ENCODE data around the gene SMAD3.
"Not testable (repeated sequence)": the region's sequence is repeated elsewhere in the genome, so short reads cannot be mapped to it uniquely, and the experiment has no call there.

The SMAD3 gene

DNA sequence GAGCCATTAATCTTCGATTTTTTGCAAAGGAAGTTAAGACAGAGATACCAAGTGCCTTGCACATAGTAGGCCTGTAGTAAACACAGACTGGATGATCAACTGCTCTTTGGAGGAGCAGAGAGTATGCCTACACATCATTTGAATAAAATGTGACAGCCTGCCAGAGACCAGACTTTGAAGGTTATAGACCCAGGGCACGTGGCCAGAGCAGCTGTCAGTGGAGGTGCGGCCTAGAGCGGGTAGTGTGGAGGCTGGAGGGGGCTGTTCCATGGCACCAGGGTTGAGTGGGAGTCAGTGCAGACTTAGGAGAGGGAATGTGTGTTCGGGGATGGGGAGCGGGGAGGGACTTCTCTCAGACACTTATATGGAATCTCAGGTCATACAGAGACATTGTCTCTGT lies 80.8 kb downstream of the SMAD3 start:
- DNase-seq: no peak

DNA sequence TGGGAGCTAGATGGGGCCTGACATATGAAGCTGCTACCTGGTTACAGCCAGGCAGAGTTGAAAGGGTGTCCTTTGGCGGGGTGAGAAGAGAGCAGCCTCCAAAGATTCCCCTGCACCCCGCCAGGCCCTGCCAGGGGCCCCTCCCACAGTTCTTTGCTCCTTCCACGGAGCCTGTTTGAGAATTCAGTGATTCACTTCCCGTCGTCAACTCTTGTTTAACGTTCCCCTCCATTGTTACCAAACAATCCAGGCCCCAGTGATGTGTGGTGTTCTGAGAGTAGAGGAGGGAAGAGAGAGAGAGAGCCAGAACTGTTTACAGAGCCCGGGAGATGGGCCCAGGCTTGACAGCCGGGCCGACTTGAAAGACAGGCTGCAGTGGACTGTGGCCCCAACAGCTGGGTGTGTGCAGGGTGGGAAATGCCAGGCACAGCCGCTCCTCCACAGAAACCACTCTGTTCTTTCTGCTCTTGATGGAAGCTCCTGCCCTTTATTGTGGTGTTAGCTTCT lies 81.5 kb downstream of the SMAD3 start:
- DNase-seq: no peak

DNA sequence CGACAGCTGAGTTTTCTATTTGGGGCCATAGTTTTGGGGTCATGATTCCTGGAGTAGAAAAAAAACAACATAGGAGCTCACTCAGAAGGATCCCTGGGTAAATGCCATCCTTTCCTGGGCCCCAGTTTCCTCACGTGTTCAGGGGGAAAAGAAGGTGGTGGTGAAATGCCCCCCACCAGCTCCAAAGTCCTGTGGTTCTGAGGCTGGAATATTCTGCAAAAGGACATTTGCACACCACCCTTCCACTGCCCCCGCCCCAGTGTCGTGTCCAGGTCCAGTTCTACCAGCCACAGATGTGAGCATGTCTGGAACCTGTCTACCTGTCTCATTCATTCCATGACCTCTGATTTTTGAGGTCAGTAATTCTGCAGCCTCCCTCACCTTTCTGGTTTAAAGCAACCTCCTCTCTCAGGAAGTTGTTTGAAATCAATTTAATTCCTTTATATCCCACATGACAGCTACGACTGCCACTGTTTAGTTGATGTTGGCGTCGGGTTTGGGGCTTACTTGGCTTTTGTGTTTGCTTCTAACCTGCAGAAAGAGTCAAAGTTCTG lies 82.1 kb downstream of the SMAD3 start:
- no peak for DNase-seq

DNA sequence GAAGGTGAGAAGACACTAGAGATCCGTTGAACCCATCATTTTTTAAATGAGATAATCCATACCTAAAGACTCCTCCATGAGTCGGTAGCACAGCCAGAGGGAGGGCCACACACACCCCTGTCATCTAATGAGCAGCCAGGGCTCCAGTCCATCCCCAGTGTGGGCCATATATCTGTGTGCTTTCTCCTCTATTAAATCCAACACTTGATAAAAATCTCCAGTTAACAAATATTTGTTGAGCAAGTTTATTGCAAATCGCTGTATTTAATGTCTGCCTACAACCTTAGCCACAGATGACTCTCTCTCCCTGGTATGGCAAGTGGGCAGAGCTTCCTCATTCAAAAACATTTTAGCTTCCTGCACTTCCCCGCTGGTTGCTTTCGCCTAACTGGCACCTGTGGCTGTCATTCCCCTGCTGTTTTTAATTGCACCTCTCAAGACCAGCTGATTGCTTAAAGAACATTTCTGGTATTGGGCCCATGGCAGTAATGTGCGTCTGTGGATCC lies 82.8 kb downstream of the SMAD3 start:
- DNase-seq: peak; percentile 63

DNA sequence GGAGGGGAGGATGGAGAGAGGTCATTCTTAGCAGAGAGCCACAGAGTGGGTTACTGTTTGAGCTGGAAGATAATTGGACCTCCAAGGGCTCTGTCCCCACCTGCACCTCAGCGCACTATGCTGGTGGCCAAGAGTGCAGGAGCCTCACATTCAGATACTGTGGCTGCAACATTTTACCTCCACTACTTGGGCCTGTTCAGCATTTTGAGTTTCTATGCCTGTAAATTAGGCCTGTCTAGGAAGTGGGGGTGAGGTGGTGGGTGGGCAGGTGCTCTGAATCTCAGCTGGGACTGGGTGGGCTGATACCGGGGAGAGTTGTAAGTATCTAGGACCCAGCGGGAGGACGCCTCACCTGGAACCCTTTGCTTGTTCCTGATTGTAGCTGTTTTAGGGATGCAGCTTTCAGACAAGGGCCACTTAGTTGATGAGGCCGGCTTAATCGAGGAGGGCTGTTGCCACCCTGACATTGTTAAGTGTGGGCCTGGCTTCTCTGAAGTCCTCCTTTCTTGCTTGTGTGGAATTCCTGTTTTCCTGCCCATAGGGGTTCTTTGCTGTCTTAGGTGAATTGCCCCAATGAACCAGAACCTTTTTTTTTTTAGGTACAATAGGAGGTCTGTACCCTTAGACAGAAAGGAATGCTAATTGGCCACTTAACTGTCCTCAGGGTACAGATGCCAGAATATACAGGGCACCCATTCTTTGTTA lies 83.8 kb downstream of the SMAD3 start:
- no peak for DNase-seq

DNA sequence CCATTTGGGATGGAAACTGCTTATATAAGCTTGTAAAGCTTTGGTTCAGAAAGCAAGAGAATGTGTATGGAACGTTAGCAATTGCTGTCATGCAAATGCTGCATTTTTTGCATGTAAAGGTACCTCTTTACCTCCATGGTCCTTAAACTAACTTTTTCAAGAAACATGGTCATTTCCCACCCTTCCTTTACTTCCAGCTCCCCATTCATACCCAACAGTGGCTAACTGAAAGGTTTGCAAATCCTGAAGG lies 84.3 kb downstream of the SMAD3 start:
- DNase-seq: no peak

DNA sequence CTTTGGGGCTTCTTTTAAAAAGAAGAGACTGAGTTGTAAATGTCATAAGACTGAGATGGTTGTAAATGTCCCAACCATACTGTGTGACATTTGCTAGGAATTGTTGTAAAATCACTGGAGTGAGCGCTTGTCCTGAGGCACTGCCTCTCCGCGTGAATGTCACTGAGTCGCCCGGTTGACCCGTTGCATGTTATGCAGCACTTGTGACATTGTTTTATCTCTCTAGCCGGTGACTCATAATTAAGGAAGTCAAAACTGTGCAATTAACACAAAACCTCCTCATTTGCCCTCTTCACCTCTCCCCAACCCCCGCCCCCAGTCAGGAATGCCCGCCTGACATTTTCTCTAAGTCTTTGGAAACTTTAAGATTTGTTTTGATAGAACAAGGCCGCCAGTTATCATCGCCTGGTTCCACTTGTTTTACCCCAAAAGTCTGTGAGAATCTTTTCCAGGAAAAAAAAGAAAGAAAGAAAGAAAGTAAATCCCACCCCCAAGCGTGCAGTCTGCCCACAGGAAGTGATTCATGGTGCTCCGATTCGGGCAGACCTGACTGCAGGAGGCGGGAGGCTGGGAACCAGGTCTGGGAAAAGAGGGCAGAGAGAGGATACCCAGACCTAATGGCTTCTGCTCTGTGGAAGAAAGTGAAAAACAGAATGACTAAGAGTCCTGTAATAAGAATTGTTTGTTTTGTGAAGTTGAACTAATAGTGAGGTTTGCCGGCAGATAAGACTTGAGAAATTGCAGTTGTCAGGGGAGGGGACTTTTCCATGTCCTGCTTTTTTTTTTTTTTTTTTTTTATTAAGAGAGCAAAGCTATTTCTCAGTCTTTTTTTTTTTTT lies 84.8 kb downstream of the SMAD3 start:
- no peak for DNase-seq

DNA sequence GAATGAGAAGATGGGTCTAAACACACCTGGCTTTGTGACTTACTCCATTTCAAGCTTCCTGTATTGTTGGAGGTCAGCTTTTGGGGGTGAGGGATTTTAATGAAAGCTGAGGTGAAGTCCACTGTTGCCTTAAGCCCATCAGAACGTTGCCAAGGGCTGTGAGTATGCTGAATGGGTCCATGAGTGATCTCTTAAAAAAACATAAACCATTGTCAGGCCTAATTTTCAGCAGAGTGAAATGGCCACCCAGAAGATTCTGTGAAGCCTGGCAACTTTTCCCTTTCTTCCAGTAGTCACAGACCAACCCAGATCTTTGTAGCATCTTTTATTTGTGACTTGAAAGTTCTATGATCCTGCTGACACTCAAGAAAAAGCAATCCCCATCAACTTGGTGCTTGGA lies 87.0 kb downstream of the SMAD3 start:
- DNase-seq: no peak

DNA sequence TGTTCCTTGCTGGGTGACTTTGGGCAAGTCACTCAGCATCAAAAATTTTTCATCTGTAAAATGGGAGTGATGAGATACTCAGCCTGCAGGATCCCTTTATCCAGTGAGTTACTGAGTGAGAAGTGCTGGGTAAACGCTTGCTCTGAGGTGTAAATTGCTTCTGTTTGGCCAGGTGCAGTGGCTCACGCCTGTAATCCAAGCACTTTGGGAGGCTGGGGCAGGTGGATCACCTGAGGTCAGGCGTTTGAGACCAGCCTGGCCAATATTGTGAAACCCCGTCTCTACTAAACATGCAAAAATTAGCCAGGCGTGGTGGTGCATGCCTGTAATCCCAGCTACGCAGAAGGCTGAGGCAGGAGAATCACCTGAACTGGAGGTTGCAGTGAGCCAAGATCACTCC lies 87.6 kb downstream of the SMAD3 start:
- DNase-seq: not testable (repeated sequence)

DNA sequence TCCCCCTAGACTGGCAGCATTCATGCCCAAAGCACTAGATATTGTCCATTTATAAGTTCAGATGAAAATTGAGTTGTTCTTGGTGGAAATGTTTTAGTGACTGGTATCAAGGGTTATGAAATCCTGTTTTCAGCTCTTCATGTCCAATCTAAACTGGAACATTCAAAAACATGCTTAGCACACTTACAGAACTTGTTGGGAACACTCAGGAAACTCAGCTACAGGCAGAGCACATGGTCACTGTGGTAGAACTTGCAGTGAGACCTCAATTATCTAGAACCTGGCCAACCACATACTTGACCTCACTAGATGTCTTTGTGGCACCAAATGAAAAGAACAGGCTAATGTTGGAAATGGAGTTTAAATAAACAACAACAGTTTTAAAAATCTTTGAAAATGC lies 88.8 kb downstream of the SMAD3 start:
- no peak for DNase-seq

DNA sequence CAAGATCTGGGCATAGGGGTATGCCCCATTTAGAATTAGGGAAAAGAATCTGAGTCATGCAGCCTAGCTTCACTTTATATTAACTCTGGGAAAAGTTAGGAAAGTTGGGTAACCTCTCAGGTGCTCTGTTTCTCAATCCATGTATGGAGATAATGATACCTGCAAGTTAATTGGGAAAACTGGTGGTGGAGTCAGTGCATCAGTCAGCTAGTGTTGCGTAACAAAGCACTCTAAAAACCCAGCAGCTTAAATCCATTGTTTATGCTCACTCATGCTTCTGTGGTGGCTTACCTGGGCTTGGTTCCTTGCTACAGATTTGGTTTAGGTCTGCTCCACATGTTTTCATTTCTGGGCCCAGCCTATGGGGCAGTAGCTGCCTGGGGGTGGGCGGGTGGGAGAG lies 91.0 kb downstream of the SMAD3 start:
- DNase-seq: no peak

DNA sequence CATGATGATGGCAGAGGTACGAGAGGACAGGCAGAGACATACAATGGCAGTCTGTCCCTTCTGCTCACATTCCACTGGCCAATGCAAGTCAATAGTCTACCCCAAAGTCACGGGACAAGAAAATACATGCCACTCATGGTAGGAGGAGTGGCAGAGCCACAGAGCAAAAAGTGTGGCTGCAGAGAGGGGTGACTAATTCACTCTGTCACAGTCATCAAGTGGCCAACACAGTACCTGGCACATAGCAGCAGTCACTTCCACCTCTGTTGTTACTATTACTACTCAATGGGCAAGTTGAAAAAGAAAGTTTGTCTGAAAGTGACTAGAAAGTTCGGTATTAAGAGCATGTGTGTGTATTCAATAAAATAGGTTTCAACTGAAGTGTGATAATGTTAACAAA lies 91.4 kb downstream of the SMAD3 start:
- no peak for DNase-seq

DNA sequence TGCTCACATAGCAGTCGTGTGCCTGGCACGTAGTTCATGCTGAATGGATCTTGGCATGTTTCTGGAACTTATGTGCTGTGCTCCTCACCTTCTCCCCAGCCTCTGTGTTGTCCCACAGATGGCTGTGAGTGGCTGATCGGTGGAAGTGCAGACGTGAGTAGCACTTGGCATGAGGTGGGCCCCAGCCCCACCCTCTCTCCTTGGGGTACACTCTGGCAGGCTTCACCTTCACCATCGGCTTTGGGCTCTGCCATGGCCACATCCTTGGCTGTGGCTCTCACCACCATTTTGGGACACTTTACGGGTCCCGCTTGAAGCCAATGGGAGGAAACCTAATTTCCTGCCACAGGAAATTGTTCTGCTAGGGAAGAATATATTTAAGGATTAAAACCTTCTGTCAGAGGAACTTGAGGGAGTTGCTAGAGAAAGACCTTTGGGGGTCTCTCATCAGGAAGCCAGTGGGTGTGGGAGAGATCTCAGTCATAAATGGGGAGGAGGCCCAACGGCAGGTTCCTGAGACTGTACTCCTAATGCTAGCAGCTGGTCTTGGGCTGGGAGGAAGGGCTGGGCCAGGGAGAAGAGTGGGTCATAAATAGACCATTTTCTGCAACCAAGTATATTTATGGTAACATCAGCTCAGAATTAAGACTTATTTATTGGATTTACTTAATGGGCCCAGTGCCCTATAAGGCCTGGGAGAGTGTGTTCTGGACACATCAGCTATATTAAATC lies 92.3 kb downstream of the SMAD3 start:
- DNase-seq: no peak

DNA sequence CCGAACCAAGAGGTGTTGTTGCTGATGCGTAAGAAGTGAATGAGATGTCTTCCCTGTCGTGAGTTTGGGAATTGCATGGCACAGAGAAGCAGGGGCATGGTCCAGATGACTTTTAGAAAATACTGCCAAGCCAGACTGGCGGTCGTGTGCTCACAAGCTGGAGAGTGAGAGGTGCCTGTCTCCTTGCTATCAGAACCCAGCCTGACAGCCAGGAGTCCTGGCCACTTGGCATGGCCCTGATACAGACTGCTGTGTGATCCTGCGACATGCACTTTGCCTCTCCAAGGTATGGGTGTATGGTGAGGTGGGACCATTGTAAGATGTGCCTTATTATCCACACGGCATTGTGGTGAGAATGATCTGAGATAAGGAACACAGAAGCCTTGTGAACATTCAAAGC lies 93.0 kb downstream of the SMAD3 start:
- DNase-seq: no peak

DNA sequence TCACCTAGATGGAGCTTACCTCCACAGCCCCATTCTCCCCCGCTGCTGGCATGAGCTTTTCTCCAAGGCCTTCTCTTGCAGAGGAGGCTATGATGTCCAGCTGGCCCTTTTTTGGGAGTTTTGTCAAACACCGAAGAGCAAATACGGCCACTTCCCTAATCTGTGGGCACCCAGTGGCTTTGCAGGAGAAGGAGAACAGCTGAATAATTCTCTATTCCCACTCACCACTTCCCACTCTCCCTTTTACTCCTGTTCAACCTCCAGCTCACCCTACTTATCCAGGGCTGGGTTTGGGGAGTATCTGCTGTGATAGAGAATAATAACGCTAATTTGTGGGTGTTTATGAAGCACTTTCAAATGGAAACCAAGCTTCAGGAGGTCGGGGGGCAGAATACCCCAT lies 96.0 kb downstream of the SMAD3 start:
- no peak for DNase-seq

DNA sequence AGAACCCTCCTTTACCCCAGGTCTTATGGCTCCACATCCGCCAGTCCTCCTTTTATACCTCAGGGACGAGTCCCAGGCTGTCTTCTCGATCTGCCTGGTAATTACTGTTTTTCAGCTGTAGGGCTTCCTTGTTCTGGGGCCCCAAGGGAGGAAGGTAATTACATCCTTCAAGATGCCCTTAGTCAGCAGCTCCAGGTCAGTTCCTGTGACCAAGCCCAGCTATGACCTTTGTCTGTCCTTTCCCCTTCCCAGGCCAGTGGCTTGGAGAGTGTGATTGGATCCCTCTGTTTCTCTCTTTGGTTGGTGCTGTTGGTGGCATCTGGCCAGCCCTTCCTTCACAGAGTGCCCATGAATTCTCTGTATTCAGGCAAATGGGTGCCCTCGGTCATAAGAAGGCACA lies 96.5 kb downstream of the SMAD3 start:
- no peak for DNase-seq

DNA sequence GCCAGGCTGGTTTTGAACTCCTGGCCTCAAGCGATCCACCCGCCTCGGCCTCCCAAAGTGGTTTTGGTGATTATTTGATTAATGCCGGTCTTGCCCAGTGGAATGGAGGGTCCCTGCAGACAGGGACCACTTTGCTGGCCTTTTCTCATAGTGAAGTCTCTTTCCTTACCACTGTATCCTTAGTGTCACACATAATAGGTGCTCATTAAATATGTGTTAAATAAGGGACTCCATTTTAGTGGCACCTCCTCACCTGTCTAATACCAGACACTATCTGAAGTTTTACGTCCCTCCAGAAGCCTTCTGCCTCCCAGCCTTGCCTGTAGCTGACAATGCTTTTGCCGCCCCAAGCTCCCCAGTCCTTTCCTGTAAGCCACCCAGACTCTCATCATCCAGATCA lies 97.8 kb downstream of the SMAD3 start:
- no peak for DNase-seq

DNA sequence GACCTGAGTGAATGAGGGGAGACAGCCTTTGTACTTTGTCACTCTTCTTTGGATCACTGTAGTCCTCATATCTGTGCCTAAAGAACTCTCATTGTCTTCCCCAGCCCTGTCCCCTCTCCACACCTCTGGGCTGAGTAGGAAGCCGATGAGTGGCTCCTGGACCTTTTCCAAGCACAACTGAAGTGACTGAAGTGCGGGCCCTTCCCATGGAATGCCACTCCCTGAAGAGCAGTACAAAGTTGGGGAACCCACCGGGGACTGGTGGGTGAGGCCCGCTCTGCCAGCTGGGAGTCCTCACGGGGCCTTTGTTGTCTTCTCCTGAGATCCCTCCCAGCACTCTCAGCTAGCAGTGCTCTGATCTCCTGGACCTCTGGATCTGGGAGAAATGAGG lies 99.0 kb downstream of the SMAD3 start:
- no peak for DNase-seq

DNA sequence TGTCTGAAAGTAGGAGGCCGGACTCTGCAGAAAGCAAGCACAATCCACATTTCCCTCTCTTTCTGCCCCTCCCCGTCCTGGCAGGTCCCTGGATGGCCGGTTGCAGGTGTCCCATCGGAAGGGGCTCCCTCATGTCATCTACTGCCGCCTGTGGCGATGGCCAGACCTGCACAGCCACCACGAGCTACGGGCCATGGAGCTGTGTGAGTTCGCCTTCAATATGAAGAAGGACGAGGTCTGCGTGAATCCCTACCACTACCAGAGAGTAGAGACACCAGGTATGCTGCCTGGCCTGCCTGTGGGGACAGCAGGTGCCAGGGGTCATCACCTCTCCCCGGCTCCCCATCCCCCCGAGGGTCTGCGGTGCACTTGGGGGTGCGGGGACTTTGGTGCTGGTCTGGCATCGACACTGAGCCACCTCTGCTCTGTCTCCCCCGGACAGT lies 99.4 kb downstream of the SMAD3 start:
- DNase-seq: no peak

DNA sequence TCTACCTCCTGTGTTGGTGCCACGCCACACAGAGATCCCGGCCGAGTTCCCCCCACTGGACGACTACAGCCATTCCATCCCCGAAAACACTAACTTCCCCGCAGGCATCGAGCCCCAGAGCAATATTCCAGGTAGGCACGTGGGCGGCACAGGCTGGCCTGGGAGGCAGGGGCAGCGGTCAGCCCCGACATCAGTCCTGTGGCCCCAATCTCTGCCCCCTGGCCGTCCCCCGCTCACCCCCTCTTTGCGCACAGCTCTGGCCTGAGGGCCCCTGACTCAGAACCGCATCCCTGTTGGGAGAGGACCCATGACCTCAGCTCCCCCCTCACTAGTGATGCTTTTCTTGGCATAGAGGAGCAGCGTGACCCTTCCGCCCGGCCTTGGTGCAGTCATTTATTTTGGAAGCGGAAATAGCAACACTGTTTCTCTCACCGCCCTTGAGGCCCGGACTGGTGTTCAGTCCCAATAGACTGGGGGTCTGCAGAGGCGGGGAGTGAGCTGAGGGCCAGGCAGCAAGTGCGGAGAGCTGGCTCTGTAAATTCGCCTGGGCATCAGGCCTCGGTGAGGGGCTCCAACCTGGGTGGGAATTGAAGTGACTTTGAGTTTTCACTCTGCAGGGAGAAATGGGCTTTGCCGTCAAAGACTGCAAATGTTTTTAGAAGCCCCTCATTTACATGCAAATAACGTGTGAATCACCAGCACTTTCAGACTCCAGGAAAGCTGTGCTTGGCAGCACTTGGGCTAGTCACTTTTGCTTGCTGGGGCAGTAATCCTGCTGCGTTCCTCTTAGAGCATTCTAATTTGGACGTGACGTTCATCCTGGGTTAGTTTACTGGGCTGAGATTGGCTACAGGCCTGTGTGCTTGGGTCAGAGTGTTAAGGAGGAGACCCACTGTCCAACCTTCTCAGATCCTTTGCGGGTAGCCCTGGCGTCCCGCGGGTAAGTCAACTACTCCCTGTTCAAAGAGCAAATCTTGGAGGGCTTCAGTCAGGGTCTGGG lies 100.2 kb downstream of the SMAD3 start:
- DNase-seq: no peak

DNA sequence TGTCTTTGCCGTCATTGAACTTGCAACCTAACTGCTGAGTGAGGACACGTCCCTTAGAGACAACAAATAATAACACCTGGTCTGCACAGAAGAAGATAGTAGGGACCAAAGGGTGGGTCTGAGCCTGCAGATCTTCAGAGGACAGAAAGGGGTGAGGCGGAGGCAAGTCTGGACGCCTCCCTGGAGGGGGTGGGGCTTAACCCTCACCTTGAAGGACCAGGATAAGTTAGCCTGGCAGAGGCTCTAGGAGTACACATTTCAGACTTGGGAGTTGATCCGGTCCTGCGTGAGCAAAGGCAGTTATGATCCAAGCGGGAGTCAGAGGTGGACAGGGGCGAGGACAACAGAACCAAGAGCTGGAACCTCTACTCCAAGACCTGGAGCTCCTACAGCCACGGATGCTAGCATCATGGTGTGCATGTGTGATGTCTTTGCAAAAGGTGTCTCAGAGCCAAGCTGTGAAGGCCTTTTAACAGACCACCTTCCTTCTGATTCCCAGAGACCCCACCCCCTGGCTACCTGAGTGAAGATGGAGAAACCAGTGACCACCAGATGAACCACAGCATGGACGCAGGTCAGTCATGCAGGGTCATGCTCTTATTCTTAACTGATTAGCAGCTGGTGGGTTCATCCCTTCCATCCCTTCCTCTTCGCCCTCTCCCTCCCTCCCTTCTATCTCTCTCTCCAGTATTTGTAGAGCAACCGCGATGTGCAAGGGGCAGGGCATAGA lies 101.0 kb downstream of the SMAD3 start:
- DNase-seq: no peak
